MCF 10A (cell line): Measurements from ENCODE around the gene SMIM41. TPM values are rescaled to one million over a fixed set of nuclear protein-coding genes. Genes with fewer than 3 reads are reported as not detected.
A peak's percentile ranks its signal among the peaks of the same experiment; 100 is the strongest.

Source experiments
- BruUV-seq: library from RNA; stranded (reverse); fragments of 400-500 nt; replicated peaks from 2 replicates; lab custom pipeline; 2021; lab: Mats Ljungman, UMichigan
- CTCF ChIA-PET: fragments of 300-600 bp; sonication (Branson Sonifier 250); formaldehyde crosslinking; extraction: SDS; loops from one replicate; lab custom pipeline; 2021; ENCODE audit warnings: antibody characterized with exemption, inconsistent platforms; lab: Yijun Ruan, JAX
- POLR2A ChIA-PET: fragments of 300-600, 350-650 bp; sonication (Branson Sonifier 250); formaldehyde crosslinking; extraction: SDS; loops from one replicate; lab custom pipeline; 2020; ENCODE audit warnings: antibody characterized with exemption, inconsistent platforms; lab: Yijun Ruan, JAX
- DNase-seq: peaks from one replicate; pipeline ENCODE4 v3.0.0-alpha.2; 2018; ENCODE audit not compliant: unreplicated experiment
- H3K27ac Mint-ChIP-seq: one replicate; pipeline ENCODE4 v1.8.0; 2022; ENCODE audit warnings: mild to moderate bottlenecking, low read depth, mixed read lengths; ENCODE audit not compliant: unreplicated experiment
- H3K27me3 Mint-ChIP-seq: one replicate; pipeline ENCODE4 v1.8.0; 2022; ENCODE audit warnings: mixed read lengths; ENCODE audit not compliant: insufficient read depth, unreplicated experiment
- H3K36me3 Mint-ChIP-seq: one replicate; pipeline ENCODE4 v1.8.0; 2022; ENCODE audit warnings: mild to moderate bottlenecking, moderate library complexity, mixed read lengths; ENCODE audit not compliant: insufficient read depth, unreplicated experiment
- H3K4me1 Mint-ChIP-seq: one replicate; pipeline ENCODE4 v1.8.0; 2022; ENCODE audit warnings: mixed read lengths; ENCODE audit not compliant: insufficient read depth, unreplicated experiment
- H3K4me3 Mint-ChIP-seq: one replicate; pipeline ENCODE4 v1.8.0; 2022; ENCODE audit warnings: mild to moderate bottlenecking, moderate library complexity, mixed read lengths; ENCODE audit not compliant: unreplicated experiment
- H3K9me3 Mint-ChIP-seq: one replicate; pipeline ENCODE4 v1.8.0; 2022; ENCODE audit warnings: mixed read lengths; ENCODE audit not compliant: unreplicated experiment
- intact Hi-C: fragments of 100-400 bp; cut with micrococcal nuclease; formaldehyde crosslinking; loops from 2 replicates; pipeline ENCODE4 v1.14.1; 2022
- total RNA-seq: library from RNA; stranded (reverse); gene quantifications from 2 replicates; pipeline ENCODE4 v1.2.3, GENCODE V29; 2022
- TF ChIP-seq, protein P1 (sequence below): fragments of 200-600 bp; IDR thresholded peaks from one replicate; pipeline ENCODE4 v1.8.0; 2022; ENCODE audit warnings: antibody characterized with exemption, mild to moderate bottlenecking; ENCODE audit not compliant: unreplicated experiment

SMIM41 gene
- total RNA-seq, 1 experiment from 2014 or later = not detected

DNA sequence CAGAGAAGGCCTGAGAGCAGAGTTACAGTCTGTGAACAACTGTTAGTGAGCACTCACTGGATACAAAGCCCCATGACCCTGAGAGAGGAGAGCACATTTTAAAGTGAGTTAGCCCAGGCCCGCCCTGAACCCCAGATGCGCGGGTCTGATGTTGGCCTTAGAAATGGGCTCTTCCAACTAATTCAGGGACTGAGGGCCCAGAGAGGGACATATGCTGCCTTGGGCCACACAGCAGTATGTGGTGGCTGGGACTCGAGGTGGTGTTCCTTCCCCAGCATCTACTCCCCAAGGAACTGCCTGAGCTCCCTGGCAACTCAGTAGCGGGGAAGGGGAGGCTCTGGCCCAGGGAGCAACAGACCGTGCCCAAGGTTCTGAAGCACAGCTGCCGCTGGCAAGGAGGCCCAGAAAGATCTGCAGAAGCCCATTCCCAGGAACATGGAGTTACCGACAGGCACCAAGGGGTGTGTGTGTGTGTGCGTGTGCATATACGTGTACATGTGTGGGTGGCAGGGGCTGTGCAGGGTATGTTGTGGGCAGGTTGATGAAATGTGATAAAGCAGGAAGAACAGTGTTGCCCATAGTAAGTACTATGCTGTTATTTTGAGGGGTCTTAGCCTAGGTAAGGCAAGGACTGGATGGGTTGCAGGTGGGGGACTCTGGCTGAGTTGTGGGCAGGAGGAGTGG lies 71.8 kb downstream of the SMIM41 start:
- peak overlapping the region; percentile 97 for H3K27ac Mint-ChIP-seq
- BruUV-seq = no TSS peak
- peaks cover 62% of the 10 kb centered on the region for H3K4me1 Mint-ChIP-seq
- H3K9me3 Mint-ChIP-seq = no peaks in the 10 kb centered on the region
- H3K4me3 Mint-ChIP-seq = peak overlapping the region; percentile 60
- intact Hi-C loops = no loop called here
- CTCF ChIA-PET = interaction anchor here (0.6 to 13.9 kb wide), 9 partner anchors 46 to 830 kb away, joined by 3 to 313 read pairs (median 4); no protein-coding TSS in a partner anchor
- H3K27me3 Mint-ChIP-seq = no peaks in the 10 kb centered on the region
- TF ChIP-seq, protein P1, sequence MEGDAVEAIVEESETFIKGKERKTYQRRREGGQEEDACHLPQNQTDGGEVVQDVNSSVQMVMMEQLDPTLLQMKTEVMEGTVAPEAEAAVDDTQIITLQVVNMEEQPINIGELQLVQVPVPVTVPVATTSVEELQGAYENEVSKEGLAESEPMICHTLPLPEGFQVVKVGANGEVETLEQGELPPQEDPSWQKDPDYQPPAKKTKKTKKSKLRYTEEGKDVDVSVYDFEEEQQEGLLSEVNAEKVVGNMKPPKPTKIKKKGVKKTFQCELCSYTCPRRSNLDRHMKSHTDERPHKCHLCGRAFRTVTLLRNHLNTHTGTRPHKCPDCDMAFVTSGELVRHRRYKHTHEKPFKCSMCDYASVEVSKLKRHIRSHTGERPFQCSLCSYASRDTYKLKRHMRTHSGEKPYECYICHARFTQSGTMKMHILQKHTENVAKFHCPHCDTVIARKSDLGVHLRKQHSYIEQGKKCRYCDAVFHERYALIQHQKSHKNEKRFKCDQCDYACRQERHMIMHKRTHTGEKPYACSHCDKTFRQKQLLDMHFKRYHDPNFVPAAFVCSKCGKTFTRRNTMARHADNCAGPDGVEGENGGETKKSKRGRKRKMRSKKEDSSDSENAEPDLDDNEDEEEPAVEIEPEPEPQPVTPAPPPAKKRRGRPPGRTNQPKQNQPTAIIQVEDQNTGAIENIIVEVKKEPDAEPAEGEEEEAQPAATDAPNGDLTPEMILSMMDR = no peak
- peaks cover 6% of the 10 kb centered on the region for H3K36me3 Mint-ChIP-seq
- no peak for DNase-seq
- POLR2A ChIA-PET = interaction anchor here (1.0 to 13.5 kb wide), 7 partner anchors 129 to 798 kb away, joined by 3 to 373 read pairs (median 6); partner anchors contain the start of genes KRT18, KRT5 and KRT6A

- H3K4me1 Mint-ChIP-seq = peaks cover 64% of the 10 kb centered on the region
Measured at GRCh38 chr12:52151837-52152783, 72.6 kb downstream of the SMIM41 start.

GRCh38 chr12:52152905-52153317 lies 73.4 kb downstream of the SMIM41 start:
- intact Hi-C loops = no loop called here
- ChIA-PET POLR2A (interaction anchor here (0.7 to 13.5 kb wide), 6 partner anchors 9 to 722 kb away, joined by 3 to 373 read pairs (median 3); partner anchors contain the start of gene KRT5), CTCF (interaction anchor here (0.6 to 13.9 kb wide), 8 partner anchors 9 to 824 kb away, joined by 3 to 313 read pairs (median 4); no protein-coding TSS in a partner anchor)
- H3K27me3 Mint-ChIP-seq = no peaks in the 10 kb centered on the region
- peak overlapping the region; percentile 97 for H3K27ac Mint-ChIP-seq
- TF ChIP-seq, protein P1 = no peak
- no peak overlapping the region for H3K4me3 Mint-ChIP-seq
- no TSS peak for BruUV-seq
- peaks cover 64% of the 10 kb centered on the region for H3K4me1 Mint-ChIP-seq
- DNase-seq = no peak
- peaks cover 6% of the 10 kb centered on the region for H3K36me3 Mint-ChIP-seq
- no peaks in the 10 kb centered on the region for H3K9me3 Mint-ChIP-seq

More at GRCh38 chr12:52151837-52152783, 72.6 kb downstream of the SMIM41 start:
- peaks cover 6% of the 10 kb centered on the region for H3K36me3 Mint-ChIP-seq
- H3K9me3 Mint-ChIP-seq = no peaks in the 10 kb centered on the region
- peak overlapping the region; percentile 60 for H3K4me3 Mint-ChIP-seq
- TF ChIP-seq, protein P1 = peak; percentile 96
- DNase-seq = peak; percentile 91
- ChIA-PET CTCF (interaction anchor here (0.6 to 13.9 kb wide), 12 partner anchors 11 to 825 kb away, joined by 3 to 313 read pairs (median 4); no protein-coding TSS in a partner anchor), POLR2A (interaction anchor here (0.7 to 13.5 kb wide), 10 partner anchors 8 to 797 kb away, joined by 3 to 373 read pairs (median 4); partner anchors contain the start of genes KRT18, KRT5 and KRT6A)
- no TSS peak for BruUV-seq
- intact Hi-C loops = no loop called here
- H3K27ac Mint-ChIP-seq = peak overlapping the region; percentile 97
- no peaks in the 10 kb centered on the region for H3K27me3 Mint-ChIP-seq
